ENCODE measurements around the gene OR10J1.

Gene OR10J1

DNA sequence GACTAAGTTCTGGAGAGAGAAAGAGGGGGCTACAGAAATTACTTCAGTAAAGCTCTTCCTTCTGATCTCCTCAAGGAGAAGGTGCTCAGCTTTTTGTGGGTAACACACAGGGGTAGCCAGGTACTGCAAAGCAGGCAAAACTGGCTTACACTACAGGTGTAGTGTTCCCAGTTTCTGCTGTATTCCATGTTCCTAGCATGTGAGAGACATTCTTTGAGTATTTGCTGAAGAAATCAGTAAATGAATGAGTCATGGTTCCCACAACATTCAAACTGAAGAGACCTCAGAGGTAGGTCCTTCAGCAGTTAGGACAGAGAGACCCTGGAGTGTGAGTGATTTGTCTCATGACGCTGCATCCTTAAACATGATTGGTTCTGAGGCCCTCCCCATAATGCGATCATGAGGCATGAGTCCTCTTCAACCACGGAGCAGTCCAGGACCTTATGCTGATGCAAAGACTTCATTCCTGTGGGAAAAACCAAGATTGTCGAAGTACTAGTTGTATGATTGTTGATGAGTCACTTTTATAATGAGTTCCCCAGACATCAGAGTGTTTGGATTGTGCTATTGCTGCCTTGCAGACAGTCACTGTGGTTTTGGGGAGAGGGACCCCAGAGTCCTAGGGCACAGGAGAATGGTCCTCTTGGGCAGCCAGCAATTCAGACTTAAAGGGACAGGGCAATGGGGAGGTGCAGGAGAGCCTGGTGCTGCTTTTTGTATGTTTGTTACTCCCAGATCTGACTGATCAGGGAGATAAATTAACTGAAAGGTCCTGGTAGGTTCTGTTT lies 10.3 kb upstream of the OR10J1 start:
- intact Hi-C loops (cut with DNase I; ENCODE audit: low total_unique reads), result no loop called here
- TF ChIP-seq, protein P1, sequence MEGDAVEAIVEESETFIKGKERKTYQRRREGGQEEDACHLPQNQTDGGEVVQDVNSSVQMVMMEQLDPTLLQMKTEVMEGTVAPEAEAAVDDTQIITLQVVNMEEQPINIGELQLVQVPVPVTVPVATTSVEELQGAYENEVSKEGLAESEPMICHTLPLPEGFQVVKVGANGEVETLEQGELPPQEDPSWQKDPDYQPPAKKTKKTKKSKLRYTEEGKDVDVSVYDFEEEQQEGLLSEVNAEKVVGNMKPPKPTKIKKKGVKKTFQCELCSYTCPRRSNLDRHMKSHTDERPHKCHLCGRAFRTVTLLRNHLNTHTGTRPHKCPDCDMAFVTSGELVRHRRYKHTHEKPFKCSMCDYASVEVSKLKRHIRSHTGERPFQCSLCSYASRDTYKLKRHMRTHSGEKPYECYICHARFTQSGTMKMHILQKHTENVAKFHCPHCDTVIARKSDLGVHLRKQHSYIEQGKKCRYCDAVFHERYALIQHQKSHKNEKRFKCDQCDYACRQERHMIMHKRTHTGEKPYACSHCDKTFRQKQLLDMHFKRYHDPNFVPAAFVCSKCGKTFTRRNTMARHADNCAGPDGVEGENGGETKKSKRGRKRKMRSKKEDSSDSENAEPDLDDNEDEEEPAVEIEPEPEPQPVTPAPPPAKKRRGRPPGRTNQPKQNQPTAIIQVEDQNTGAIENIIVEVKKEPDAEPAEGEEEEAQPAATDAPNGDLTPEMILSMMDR (IDR thresholded peaks at IDR 0.05), result no peak
- H3K4me1 ChIP-seq, result no peaks in the 10 kb centered on the region
- no peaks in the 10 kb centered on the region for H3K9me3 ChIP-seq
- H3K27me3 ChIP-seq, result no peaks in the 10 kb centered on the region
- H3K27ac ChIP-seq, result no peak overlapping the region
- no peak for DNase-seq
- no peaks in the 10 kb centered on the region for H3K36me3 ChIP-seq
- H3K4me3 ChIP-seq, result no peak overlapping the region

- no peak for DNase-seq
- Histone ChIP-seq H3K4me1 (no peaks in the 10 kb centered on the region), H3K36me3 (no peaks in the 10 kb centered on the region), H3K27me3 (no peaks in the 10 kb centered on the region), H3K27ac (no peak overlapping the region), H3K9me3 (no peaks in the 10 kb centered on the region), H3K4me3 (no peak overlapping the region)
- intact Hi-C loops (cut with DNase I; ENCODE audit: low total_unique reads), result no loop called here
- TF ChIP-seq, protein P1 (IDR thresholded peaks at IDR 0.05), result no peak
Measured at GRCh38 chr1:159430985-159431384, 8.5 kb upstream of the OR10J1 start.

DNA sequence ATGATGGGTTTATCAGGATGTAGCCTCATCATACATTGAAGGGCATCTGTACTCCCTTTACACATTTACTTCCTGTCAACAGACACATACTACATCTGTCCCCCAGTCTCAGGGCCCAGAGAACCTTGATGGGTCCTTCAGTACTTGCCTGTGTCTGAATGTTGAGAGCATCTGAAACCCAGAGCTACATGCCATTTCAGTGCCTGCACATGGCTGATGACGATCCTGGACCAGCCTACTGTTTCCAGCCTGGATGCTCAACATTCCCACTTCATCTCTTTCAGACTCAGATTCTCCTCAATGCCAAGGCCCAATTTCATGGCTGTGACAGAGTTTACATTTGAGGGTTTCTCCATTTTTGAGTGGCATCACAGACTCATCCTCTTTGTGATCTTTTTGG lies 7.6 kb upstream of the OR10J1 start, which contains the start of gene OR10J4:
Gene OR10J4, plus strand, starts transcription at position 301 of the 400 bp plus-strand sequence.
- DNase-seq, result no peak
- intact Hi-C loops (cut with DNase I; ENCODE audit: low total_unique reads), result no loop called here
- Histone ChIP-seq H3K27me3 (no peaks in the 10 kb centered on the region), H3K36me3 (no peaks in the 10 kb centered on the region), H3K27ac (no peak within 1 kb of the TSS), H3K9me3 (no peaks in the 10 kb centered on the region), H3K4me1 (no peaks in the 10 kb centered on the region), H3K4me3 (no peak within 1 kb of the TSS)
- TF ChIP-seq, protein P1 (IDR thresholded peaks at IDR 0.05), result no peak

- no peaks in the 10 kb centered on the region for H3K4me1 ChIP-seq
- no peak overlapping the region for H3K27ac ChIP-seq
- TF ChIP-seq, protein P1 (IDR thresholded peaks at IDR 0.05), result no peak
- no peaks in the 10 kb centered on the region for H3K9me3 ChIP-seq
- intact Hi-C loops (cut with DNase I; ENCODE audit: low total_unique reads), result no loop called here
- no peak overlapping the region for H3K4me3 ChIP-seq
- H3K36me3 ChIP-seq, result no peaks in the 10 kb centered on the region
- no peak for DNase-seq
- H3K27me3 ChIP-seq, result no peaks in the 10 kb centered on the region
Measured at GRCh38 chr1:159436469-159436868, 3.1 kb upstream of the OR10J1 start.

DNA sequence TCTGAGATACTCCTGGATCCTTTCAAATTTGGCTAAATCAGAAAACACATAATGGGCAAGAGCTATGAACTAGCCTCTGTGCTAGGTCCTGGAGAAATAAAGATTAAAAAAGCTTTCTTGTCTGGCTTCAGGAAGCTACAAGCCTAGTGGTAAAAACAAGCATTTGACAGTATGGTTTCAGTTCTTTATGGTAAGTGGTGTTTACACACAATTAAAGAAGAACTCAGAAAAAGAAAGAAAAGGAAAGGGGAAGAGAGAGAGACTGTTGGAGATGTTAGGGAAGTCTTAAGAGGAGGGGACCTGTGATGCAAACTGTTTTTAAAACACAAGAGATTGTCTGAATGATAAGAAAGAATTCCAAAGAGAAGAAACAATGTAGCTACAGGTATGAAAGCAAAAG lies 1.8 kb downstream of the OR10J1 start:
- no peak overlapping the region for H3K4me3 ChIP-seq
- intact Hi-C loops (cut with DNase I; ENCODE audit: low total_unique reads), result no loop called here
- no peaks in the 10 kb centered on the region for H3K36me3 ChIP-seq
- no peaks in the 10 kb centered on the region for H3K4me1 ChIP-seq
- no peak for DNase-seq
- no peaks in the 10 kb centered on the region for H3K9me3 ChIP-seq
- H3K27ac ChIP-seq, result no peak overlapping the region
- TF ChIP-seq, protein P1 (IDR thresholded peaks at IDR 0.05), result no peak
- no peaks in the 10 kb centered on the region for H3K27me3 ChIP-seq
